ENCODE data around the gene HDAC6.

- TF ChIP-seq CTCF (IDR thresholded peaks at IDR 0.05) = no peak
- no peak for TF ChIP-seq POLR2A (IDR thresholded peaks at IDR 0.05)
Measured at GRCh38 chrX:48770296-48770695, 31.6 kb upstream of the HDAC6 start.
